Measurements from ENCODE around the gene RABIF.

DNA sequence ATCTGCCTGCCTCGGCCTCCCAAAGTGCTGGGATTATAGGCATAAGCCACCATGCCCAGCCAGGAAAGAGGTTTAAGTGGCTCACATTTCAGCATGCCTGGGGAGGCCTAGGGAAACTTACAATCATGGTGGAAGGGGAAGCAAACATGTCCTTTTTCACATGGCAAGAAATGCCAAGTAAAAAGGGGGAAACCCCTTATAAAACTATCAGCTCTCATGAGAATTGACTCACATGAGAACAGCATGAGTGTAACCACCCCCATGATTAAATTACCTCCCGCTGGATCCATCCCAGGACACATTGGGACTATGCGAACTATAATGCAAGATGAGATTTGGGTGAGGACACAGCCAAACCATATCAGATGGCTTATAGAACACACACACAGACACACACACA is 46.9 kb upstream of the RABIF start:
- TF ChIP-seq CTCF (IDR thresholded peaks at IDR 0.05; ENCODE audit: low read depth, low read length): no peak
- TF ChIP-seq POLR2A (IDR thresholded peaks at IDR 0.05; ENCODE audit: extremely low read depth, insufficient read length): no peak
- TF ChIP-seq, protein P1, sequence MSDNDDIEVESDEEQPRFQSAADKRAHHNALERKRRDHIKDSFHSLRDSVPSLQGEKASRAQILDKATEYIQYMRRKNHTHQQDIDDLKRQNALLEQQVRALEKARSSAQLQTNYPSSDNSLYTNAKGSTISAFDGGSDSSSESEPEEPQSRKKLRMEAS (IDR thresholded peaks at IDR 0.05; ENCODE audit: low read depth, low read length): no peak
- TF ChIP-seq MYC (IDR thresholded peaks at IDR 0.05; ENCODE audit: low read depth, low read length): no peak

Measured in NB4 (cell line).